Measurements from ENCODE around the gene CST3. TPM values are rescaled to one million over a fixed set of nuclear protein-coding genes. Genes with fewer than 3 reads are reported as not detected.

The CST3 gene
- total and polyA plus RNA-seq, 3 experiments from 2014 or later: 3.0 to 5.3 (median 4.9) TPM

DNA sequence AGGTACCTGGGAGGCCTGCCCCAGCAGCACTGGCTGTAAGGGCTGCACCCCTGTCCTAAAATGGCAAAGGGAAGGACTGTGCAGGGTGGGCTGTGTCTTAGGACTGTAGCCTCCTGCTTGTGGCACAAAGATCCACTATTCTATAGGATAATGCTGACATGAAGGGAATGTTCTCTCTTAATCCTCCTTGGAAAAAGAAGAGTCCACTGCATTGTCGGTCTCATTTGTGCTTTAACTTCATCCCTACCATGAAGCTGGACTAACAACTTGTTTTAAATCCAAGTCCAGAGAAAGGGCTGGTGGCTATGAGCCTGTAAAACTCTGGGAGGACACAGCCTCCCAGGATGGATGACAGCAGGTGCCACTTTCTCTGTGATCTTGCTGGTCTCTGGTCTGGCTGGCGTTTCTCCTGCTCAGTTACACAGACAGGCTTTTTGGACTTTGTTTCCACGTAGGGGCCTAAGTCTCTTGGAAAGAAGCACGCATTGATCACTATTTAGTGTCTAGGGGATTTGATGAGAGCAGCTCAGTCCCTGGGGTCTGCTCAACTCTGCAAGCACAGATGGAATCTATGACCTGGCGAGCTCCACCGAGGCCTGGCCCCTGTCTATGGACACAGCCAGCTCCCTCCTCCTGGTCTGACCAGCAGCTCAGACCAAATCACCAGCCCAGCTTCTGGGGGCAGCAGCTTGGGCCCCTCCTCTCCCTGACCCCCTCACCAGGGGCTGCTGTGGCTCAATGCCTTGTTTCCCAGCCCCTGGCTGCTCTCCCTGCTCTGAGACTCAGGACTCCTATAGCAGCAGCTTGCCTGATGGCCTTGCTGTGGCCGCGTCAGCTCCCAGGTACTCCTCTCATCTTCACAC, 4.8 kb downstream of the CST3 start:
- Histone ChIP-seq H3K4me3 (ENCODE audit: low read length) (no peak overlapping the region), H3K27ac (ENCODE audit: low read depth, low read length) (no peak overlapping the region), H3K9me3 (ENCODE audit: low read length) (no peaks in the 10 kb centered on the region), H3K4me1 (ENCODE audit: insufficient read depth, low read length) (no peaks in the 10 kb centered on the region), H3K27me3 (ENCODE audit: insufficient read depth, low read length, poor library complexity, severe bottlenecking) (no peaks in the 10 kb centered on the region), H3K36me3 (ENCODE audit: insufficient read depth, low read length) (no peaks in the 10 kb centered on the region)
- POLR2A ChIA-PET: no interaction called here
- H3K27me3 Mint-ChIP-seq: peaks cover 2 to 45% of the 10 kb centered on the region in 2 donors
- no peaks in the 10 kb centered on the region for H3K36me3 Mint-ChIP-seq
- peaks cover 2 to 8% (median 7%) of the 10 kb centered on the region in 3 donors for H3K4me1 Mint-ChIP-seq
- no peaks in the 10 kb centered on the region for H3K9me3 Mint-ChIP-seq
- CTCF ChIA-PET: no interaction called here
- DNase-seq: no peak
- no peak overlapping the region for H3K4me3 Mint-ChIP-seq
- peak overlapping the region in 1 of 8 donors; percentile 50 for H3K27ac Mint-ChIP-seq

DNA sequence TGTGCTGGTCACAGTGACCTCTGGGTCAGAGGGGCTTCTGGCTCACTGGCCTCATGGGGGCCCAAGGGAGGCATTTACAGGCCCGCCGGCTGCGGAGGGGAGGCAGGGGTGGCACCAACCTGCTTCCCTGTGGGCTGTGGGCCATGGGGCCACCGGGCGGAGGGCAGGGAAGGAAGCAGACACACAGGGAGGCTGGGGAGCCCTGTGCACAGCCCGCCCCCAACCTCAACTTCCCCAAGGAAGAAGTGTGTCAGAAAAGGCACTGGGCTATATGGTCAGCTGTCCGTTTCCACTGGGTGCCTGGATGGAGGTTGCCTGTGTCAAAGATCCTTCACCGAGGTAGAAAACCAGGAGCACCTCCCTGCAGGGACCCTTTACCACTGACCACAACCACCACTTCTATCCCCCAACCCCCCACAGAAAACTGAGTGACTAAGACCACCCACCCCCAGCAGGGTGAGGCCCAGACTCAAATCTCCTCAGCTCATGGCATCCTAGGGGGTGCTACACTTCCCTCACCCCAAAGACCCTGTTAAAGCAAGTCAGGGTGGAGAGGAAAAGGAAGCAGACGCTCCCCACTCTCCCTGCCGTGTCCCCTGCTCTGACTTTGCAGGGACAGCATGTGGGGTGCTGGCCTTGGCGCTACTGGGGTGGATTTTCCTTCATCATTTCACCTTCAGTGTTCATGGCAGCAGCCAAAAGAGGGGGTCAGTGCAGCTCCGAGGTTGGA, 5.6 kb downstream of the CST3 start:
- H3K27ac Mint-ChIP-seq: no peak overlapping the region
- no peaks in the 10 kb centered on the region for H3K36me3 ChIP-seq (ENCODE audit: insufficient read depth, low read length)
- H3K4me3 ChIP-seq (ENCODE audit: low read length): no peak overlapping the region
- peaks cover 2 to 45% of the 10 kb centered on the region in 2 donors for H3K27me3 Mint-ChIP-seq
- no peak overlapping the region for H3K27ac ChIP-seq (ENCODE audit: low read depth, low read length)
- ChIA-PET CTCF (no interaction called here), POLR2A (no interaction called here)
- no peaks in the 10 kb centered on the region for H3K27me3 ChIP-seq (ENCODE audit: insufficient read depth, low read length, poor library complexity, severe bottlenecking)
- H3K4me3 Mint-ChIP-seq: no peak overlapping the region
- no peaks in the 10 kb centered on the region for H3K4me1 ChIP-seq (ENCODE audit: insufficient read depth, low read length)
- peaks cover 2 to 7% (median 6%) of the 10 kb centered on the region in 3 donors for H3K4me1 Mint-ChIP-seq
- no peaks in the 10 kb centered on the region for H3K9me3 ChIP-seq (ENCODE audit: low read length)
- H3K36me3 Mint-ChIP-seq: no peaks in the 10 kb centered on the region
- H3K9me3 Mint-ChIP-seq: no peaks in the 10 kb centered on the region
- no peak for DNase-seq

DNA sequence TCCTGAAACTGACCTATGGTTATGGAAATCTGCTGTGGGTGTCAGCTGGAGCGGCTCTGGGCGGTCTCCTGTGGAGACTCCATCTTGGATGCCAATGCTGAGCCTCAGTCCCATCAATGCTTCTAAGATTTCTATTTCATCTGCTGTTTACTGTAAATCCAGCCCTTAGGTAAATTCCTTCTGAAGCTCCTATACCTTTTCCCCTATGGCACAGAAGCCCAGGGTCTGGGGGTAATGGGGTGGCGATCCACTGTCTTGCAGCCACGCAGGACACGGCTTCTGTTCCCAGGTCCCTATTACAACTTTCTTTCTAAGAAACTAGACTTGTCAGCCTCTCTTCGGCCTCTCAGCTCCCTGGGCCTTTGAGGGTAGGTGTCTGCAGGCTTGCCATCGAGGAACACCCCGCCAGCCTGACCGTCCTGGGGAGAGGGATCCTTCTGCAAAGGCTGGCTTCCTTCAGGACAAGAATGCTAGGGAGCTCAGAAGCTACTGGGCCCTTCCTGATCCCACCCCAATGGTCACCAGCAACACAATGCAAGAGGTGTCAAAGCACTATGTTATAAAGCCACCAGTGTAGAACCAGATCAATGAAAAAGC, 6.4 kb downstream of the CST3 start:
- Mint-ChIP-seq H3K4me3 (no peak overlapping the region), H3K9me3 (peaks cover 0 to 2% (median 0%) of the 10 kb centered on the region in 5 donors), H3K27ac (no peak overlapping the region), H3K36me3 (no peaks in the 10 kb centered on the region), H3K27me3 (peaks cover 2 to 36% of the 10 kb centered on the region in 2 donors), H3K4me1 (no peaks in the 10 kb centered on the region)
- H3K4me1 ChIP-seq (ENCODE audit: insufficient read depth, low read length): no peaks in the 10 kb centered on the region
- H3K27me3 ChIP-seq (ENCODE audit: insufficient read depth, low read length, poor library complexity, severe bottlenecking): no peaks in the 10 kb centered on the region
- no peaks in the 10 kb centered on the region for H3K36me3 ChIP-seq (ENCODE audit: insufficient read depth, low read length)
- DNase-seq: no peak
- no peaks in the 10 kb centered on the region for H3K9me3 ChIP-seq (ENCODE audit: low read length)
- POLR2A ChIA-PET: no interaction called here
- CTCF ChIA-PET: no interaction called here
- no peak overlapping the region for H3K27ac ChIP-seq (ENCODE audit: low read depth, low read length)
- no peak overlapping the region for H3K4me3 ChIP-seq (ENCODE audit: low read length)

DNA sequence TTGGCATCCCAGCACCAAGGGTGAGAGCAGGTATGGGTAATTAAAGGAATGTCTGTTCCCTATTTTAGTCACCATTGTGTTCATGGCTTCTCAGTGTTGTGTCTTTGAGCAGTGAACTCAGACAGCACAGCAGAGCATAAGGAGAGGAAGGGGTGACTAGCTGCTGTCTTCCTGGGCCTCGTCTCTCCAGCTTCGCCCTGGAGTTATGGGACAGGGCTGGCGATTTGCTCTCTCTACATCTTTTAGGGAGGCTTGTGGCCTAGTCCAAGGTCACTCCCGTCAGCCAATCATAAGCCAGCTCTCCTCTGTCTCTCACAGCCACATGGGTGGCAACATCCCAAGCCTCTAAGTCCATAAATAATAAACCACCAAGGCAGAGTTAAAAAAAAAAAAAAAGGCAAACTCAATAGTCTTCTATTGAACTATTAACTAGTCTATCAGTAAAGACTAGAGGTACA, 7.3 kb downstream of the CST3 start:
- no peaks in the 10 kb centered on the region for H3K36me3 Mint-ChIP-seq
- Histone ChIP-seq H3K27me3 (ENCODE audit: insufficient read depth, low read length, poor library complexity, severe bottlenecking) (no peaks in the 10 kb centered on the region), H3K9me3 (ENCODE audit: low read length) (no peaks in the 10 kb centered on the region), H3K4me3 (ENCODE audit: low read length) (no peak overlapping the region), H3K36me3 (ENCODE audit: insufficient read depth, low read length) (no peaks in the 10 kb centered on the region), H3K4me1 (ENCODE audit: insufficient read depth, low read length) (no peaks in the 10 kb centered on the region), H3K27ac (ENCODE audit: low read depth, low read length) (no peak overlapping the region)
- peaks cover 0 to 30% of the 10 kb centered on the region in 2 donors for H3K27me3 Mint-ChIP-seq
- DNase-seq: no peak
- H3K4me1 Mint-ChIP-seq: no peaks in the 10 kb centered on the region
- CTCF ChIA-PET: no interaction called here
- no peak overlapping the region for H3K4me3 Mint-ChIP-seq
- POLR2A ChIA-PET: no interaction called here
- H3K9me3 Mint-ChIP-seq: peaks cover 0 to 2% (median 0%) of the 10 kb centered on the region in 5 donors
- H3K27ac Mint-ChIP-seq: no peak overlapping the region

DNA sequence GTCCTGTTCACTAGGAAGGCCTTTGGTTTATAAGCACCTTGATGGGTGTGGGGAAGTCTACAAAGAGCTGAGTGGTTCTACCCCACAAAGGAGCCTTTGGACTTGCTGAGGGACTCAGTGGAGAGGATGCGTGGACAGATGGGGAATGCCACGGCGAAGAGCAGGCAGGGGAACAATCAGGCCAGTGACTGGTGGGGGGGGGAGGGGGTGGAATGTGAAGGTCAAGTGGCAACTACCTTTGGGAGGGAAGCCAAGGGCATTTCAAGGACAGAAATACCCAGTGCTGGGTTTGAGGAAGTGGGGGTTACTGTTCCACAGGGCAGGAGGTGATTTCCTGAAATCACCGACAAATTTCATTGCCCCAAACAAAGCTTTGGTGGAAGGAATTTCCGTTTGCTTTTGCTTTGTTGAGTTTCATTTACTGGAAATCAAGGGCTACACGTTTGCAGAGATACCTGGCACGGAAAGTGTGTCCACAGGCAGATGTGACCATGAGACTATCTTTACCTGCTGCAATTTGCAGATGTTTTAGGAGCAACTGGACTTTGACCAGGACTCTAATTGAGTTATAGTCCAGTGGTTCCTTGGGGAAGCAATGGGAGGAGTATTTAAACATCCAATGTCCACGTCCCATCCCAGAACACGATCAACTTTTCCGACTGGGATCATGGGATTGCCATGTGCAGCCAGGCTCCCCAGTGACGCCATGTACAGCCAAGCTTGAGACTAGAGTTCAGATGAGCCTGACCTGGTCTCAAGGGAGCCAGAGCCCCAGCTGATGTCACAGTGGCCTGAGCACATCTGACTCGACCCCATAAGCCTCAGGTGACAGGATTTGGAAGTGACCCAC, 8.0 kb downstream of the CST3 start:
- no peaks in the 10 kb centered on the region for H3K27me3 ChIP-seq (ENCODE audit: insufficient read depth, low read length, poor library complexity, severe bottlenecking)
- Mint-ChIP-seq H3K4me3 (no peak overlapping the region), H3K27me3 (peaks cover 2 to 27% of the 10 kb centered on the region in 2 donors), H3K4me1 (no peaks in the 10 kb centered on the region), H3K9me3 (peaks cover 0 to 2% (median 0%) of the 10 kb centered on the region in 5 donors), H3K36me3 (no peaks in the 10 kb centered on the region), H3K27ac (peak overlapping the region in 1 of 8 donors; percentile 60)
- no peak overlapping the region for H3K27ac ChIP-seq (ENCODE audit: low read depth, low read length)
- POLR2A ChIA-PET: no interaction called here
- no peak overlapping the region for H3K4me3 ChIP-seq (ENCODE audit: low read length)
- CTCF ChIA-PET: no interaction called here
- H3K36me3 ChIP-seq (ENCODE audit: insufficient read depth, low read length): no peaks in the 10 kb centered on the region
- H3K9me3 ChIP-seq (ENCODE audit: low read length): no peaks in the 10 kb centered on the region
- no peaks in the 10 kb centered on the region for H3K4me1 ChIP-seq (ENCODE audit: insufficient read depth, low read length)
- no peak for DNase-seq

DNA sequence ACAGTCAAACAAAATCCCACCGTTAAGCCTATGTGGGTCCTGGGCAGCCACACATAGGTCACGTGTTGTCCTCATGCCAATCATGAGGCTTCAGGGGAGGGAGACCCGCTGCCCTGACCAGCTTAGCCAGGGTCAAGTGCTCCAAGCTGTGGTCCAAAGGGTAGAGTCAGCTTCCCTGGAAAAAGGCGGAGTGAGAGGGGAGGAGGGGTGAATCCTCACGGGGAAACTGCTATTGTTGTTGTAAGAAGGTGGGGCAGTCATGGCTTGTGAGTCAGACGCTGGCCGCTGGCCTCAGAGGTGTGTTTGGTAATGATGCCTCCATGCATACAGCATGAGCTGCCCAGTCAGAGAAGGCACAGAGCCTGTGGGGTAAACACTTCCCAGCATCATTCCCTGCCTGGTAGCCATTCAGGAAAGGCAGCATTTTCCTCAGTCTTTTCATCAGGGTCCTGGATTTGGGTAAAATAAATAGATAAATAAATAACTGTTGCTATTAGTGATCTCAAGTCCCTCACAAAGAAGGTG, 8.7 kb downstream of the CST3 start:
- Mint-ChIP-seq H3K27me3 (peaks cover 2 to 26% of the 10 kb centered on the region in 2 donors), H3K36me3 (no peaks in the 10 kb centered on the region), H3K27ac (no peak overlapping the region), H3K4me1 (no peaks in the 10 kb centered on the region), H3K9me3 (peaks cover 0 to 2% (median 0%) of the 10 kb centered on the region in 5 donors), H3K4me3 (no peak overlapping the region)
- no peak for DNase-seq
- no peaks in the 10 kb centered on the region for H3K4me1 ChIP-seq (ENCODE audit: insufficient read depth, low read length)
- H3K9me3 ChIP-seq (ENCODE audit: low read length): no peaks in the 10 kb centered on the region
- CTCF ChIA-PET: no interaction called here
- H3K36me3 ChIP-seq (ENCODE audit: insufficient read depth, low read length): no peaks in the 10 kb centered on the region
- no peak overlapping the region for H3K27ac ChIP-seq (ENCODE audit: low read depth, low read length)
- POLR2A ChIA-PET: no interaction called here
- no peaks in the 10 kb centered on the region for H3K27me3 ChIP-seq (ENCODE audit: insufficient read depth, low read length, poor library complexity, severe bottlenecking)
- H3K4me3 ChIP-seq (ENCODE audit: low read length): no peak overlapping the region

DNA sequence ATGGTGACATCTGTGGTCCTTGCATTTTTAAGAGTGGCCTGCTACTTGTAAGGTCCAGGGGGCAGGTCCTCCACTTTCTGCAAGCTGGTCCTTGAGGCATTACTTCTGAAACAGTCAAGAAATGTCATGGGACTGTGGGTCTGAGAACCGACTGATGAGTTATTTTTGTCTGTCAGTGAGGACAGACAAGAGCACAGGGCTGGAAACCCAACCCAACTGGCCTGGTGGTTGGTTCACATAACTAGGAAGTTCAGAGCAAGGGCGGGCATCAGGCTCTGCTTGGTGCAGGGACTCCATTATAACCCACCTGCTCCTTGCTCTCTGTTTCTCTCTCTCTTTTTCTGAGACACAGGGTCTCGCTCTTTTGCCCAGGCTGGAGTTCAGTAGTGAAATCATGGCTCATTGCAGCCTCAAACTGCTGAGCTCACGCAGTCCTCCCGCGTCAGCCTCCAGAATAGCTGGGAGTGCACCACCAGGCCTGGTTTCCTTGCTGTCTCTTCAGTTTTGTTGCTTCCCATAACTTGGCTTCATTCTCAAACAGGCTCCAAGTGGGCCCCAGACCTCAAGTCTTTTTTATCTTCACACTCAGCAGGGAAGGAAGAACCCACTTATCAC, 9.2 kb downstream of the CST3 start:
- H3K9me3 Mint-ChIP-seq: peaks cover 0 to 2% (median 0%) of the 10 kb centered on the region in 5 donors
- H3K36me3 ChIP-seq (ENCODE audit: insufficient read depth, low read length): no peaks in the 10 kb centered on the region
- no peak overlapping the region for H3K27ac ChIP-seq (ENCODE audit: low read depth, low read length)
- no peak for DNase-seq
- H3K4me1 Mint-ChIP-seq: no peaks in the 10 kb centered on the region
- H3K4me3 ChIP-seq (ENCODE audit: low read length): no peak overlapping the region
- H3K27me3 ChIP-seq (ENCODE audit: insufficient read depth, low read length, poor library complexity, severe bottlenecking): no peaks in the 10 kb centered on the region
- ChIA-PET POLR2A (no interaction called here), CTCF (no interaction called here)
- no peak overlapping the region for H3K4me3 Mint-ChIP-seq
- no peak overlapping the region for H3K27ac Mint-ChIP-seq
- no peaks in the 10 kb centered on the region for H3K36me3 Mint-ChIP-seq
- H3K27me3 Mint-ChIP-seq: peaks cover 6 to 28% of the 10 kb centered on the region in 2 donors
- H3K9me3 ChIP-seq (ENCODE audit: low read length): no peaks in the 10 kb centered on the region
- no peaks in the 10 kb centered on the region for H3K4me1 ChIP-seq (ENCODE audit: insufficient read depth, low read length)
